Measurements from ENCODE around the gene KIF1A. TPM values are rescaled to one million over a fixed set of nuclear protein-coding genes. Genes with fewer than 3 reads are reported as not detected.

Gene KIF1A
- total RNA-seq, 1 donor, result not detected

DNA sequence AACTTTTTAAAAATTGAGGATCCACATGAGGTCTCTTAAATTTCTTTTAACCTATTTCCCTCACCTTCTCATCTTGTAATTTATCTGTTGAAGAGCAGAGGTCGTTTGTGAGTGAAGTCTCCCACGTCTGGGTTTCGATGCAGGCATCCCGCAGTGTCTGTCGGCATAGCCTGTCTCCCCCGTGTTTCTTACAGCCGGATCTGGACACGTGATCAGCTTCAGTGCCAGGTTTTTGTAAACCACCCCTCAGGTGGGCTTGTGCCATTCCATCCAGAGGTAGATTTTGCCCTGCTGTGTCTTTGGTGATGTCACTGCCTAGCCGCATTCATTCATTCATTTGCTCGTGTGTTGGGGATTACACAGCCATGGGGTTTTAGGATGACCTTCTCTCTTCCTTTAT lies 112.2 kb downstream of the KIF1A start:
- Histone ChIP-seq H3K4me3 (ENCODE audit: insufficient read depth, low read length) (no peak overlapping the region), H3K9me3 (ENCODE audit: low read depth, low read length) (no peaks in the 10 kb centered on the region), H3K27ac (ENCODE audit: low read depth, low read length) (no peak overlapping the region), H4K20me1 (ENCODE audit: insufficient read depth, low read length) (no peaks in the 10 kb centered on the region), H3K4me2 (ENCODE audit: insufficient read depth, low read length) (no peak overlapping the region), H3K36me3 (ENCODE audit: insufficient read depth, low read length) (no peaks in the 10 kb centered on the region), H3K4me1 (ENCODE audit: insufficient read depth, low read length) (no peaks in the 10 kb centered on the region), H3K27me3 (ENCODE audit: insufficient read depth, low read length) (peaks cover 38% of the 10 kb centered on the region), H3K79me2 (ENCODE audit: insufficient read depth, low read length) (no peaks in the 10 kb centered on the region), H2AFZ (ENCODE audit: low read length) (no peak overlapping the region)
- TF ChIP-seq, protein P1, sequence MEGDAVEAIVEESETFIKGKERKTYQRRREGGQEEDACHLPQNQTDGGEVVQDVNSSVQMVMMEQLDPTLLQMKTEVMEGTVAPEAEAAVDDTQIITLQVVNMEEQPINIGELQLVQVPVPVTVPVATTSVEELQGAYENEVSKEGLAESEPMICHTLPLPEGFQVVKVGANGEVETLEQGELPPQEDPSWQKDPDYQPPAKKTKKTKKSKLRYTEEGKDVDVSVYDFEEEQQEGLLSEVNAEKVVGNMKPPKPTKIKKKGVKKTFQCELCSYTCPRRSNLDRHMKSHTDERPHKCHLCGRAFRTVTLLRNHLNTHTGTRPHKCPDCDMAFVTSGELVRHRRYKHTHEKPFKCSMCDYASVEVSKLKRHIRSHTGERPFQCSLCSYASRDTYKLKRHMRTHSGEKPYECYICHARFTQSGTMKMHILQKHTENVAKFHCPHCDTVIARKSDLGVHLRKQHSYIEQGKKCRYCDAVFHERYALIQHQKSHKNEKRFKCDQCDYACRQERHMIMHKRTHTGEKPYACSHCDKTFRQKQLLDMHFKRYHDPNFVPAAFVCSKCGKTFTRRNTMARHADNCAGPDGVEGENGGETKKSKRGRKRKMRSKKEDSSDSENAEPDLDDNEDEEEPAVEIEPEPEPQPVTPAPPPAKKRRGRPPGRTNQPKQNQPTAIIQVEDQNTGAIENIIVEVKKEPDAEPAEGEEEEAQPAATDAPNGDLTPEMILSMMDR (IDR thresholded peaks at IDR 0.05; ENCODE audit: extremely low read depth, low read depth, low read length), result no peak
- no peak for DNase-seq (ENCODE audit: insufficient read length, low spot score, missing footprints)

DNA sequence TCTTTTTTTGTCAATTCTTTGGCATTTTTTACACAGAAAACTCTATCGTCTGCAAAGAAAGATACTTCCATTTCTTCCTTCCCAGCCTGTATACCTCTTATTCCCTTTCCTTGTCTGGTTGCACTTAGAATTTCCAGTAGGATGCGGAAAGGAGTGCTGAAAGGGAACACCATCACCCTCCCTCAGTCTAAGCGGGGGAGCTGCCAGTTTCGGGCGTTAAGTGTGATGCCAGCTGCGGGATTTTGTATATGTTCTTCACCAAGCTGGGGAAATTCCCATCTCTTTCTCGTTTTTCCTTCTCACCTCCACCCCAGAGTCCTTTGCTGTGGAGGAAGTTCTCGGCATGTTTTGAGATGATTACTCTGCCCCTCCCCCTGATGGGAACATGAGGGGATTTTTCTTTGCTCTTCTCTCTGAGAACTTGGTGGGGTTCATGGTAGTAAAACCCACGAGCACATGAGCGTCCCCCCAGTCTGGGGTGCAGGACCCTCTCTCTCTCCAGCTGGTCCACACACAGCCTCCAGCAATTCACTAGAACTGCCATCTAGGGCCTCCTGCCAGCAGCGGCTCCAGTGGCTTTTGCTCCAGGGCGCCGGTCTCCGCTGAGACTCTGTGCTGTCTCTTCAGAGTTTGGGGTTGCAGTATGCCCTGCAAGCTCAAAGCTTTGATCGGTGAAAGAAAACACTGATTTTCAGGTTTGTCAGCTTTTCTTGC lies 112.8 kb downstream of the KIF1A start:
- no peaks in the 10 kb centered on the region for H3K36me3 ChIP-seq (ENCODE audit: insufficient read depth, low read length)
- no peak overlapping the region for H2AFZ ChIP-seq (ENCODE audit: low read length)

DNA sequence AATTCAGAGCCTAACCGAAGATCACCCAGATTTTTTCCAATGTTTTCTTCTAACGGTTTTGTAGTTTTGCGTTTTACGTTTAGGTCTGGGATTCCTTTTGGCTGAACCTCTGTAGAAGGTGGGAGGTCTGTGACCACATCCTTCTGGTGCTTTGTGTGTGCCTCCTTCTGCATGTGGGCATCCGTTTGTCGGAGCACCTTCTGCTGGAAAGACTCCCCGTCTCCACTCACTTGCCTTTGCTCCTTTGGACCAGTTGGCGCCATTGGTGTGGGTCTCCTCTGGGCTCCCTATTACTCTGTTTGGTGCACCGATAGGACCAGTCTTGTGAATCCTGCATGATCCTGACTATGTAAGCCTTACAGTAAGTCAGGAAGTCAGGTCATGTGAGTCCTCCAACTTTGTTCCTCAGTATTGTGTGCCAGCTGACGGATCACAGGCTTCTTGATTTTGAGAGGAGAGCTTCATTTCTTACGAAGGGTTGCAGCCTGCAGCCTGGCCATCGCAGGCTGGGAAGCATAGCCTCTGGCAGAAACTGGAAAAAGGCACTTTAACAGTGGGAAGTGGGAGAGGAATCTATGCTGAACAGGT lies 114.7 kb downstream of the KIF1A start:
- TF ChIP-seq, protein P1 (IDR thresholded peaks at IDR 0.05; ENCODE audit: extremely low read depth, low read depth, low read length), result no peak
- Histone ChIP-seq H3K4me1 (ENCODE audit: insufficient read depth, low read length) (no peaks in the 10 kb centered on the region), H3K4me2 (ENCODE audit: insufficient read depth, low read length) (no peak overlapping the region), H3K36me3 (ENCODE audit: insufficient read depth, low read length) (no peaks in the 10 kb centered on the region), H3K27me3 (ENCODE audit: insufficient read depth, low read length) (peaks cover 38% of the 10 kb centered on the region), H3K79me2 (ENCODE audit: insufficient read depth, low read length) (no peaks in the 10 kb centered on the region), H4K20me1 (ENCODE audit: insufficient read depth, low read length) (no peaks in the 10 kb centered on the region), H3K27ac (ENCODE audit: low read depth, low read length) (no peak overlapping the region), H3K9me3 (ENCODE audit: low read depth, low read length) (no peaks in the 10 kb centered on the region), H2AFZ (ENCODE audit: low read length) (no peak overlapping the region), H3K4me3 (ENCODE audit: insufficient read depth, low read length) (no peak overlapping the region)
- DNase-seq (ENCODE audit: insufficient read length, low spot score, missing footprints), result no peak

More for the DNA sequence above, 112.8 kb downstream of the KIF1A start:
- TF ChIP-seq, protein P1 (IDR thresholded peaks at IDR 0.05; ENCODE audit: extremely low read depth, low read depth, low read length), result no peak
- Histone ChIP-seq H3K79me2 (ENCODE audit: insufficient read depth, low read length) (no peaks in the 10 kb centered on the region), H3K4me3 (ENCODE audit: insufficient read depth, low read length) (no peak overlapping the region), H3K4me2 (ENCODE audit: insufficient read depth, low read length) (no peak overlapping the region), H3K27me3 (ENCODE audit: insufficient read depth, low read length) (peaks cover 38% of the 10 kb centered on the region), H3K4me1 (ENCODE audit: insufficient read depth, low read length) (no peaks in the 10 kb centered on the region), H3K9me3 (ENCODE audit: low read depth, low read length) (no peaks in the 10 kb centered on the region), H4K20me1 (ENCODE audit: insufficient read depth, low read length) (no peaks in the 10 kb centered on the region), H3K27ac (ENCODE audit: low read depth, low read length) (no peak overlapping the region)
- no peak for DNase-seq (ENCODE audit: insufficient read length, low spot score, missing footprints)

DNA sequence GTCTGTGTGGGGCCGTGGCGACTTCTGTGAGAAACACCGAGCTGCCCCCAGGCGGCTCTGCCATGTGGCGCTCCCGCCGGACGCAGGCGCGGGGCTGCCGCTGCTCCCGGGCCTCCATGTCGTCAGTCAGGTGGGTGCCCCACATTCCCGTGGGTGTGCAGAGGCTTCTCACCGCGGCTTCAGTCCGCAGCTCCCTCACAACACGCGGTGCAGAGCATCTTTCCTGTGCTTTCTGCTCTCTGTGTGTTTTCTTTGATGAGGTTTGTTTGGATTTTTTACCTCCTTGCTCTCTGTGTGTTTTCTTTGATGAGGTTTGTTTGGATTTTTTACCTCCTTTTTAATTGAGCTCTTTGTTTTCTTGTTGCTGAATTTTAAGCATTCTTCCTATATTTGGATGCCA lies 115.4 kb downstream of the KIF1A start:
- Histone ChIP-seq H3K79me2 (ENCODE audit: insufficient read depth, low read length) (no peaks in the 10 kb centered on the region), H4K20me1 (ENCODE audit: insufficient read depth, low read length) (no peaks in the 10 kb centered on the region), H3K4me1 (ENCODE audit: insufficient read depth, low read length) (no peaks in the 10 kb centered on the region), H3K27me3 (ENCODE audit: insufficient read depth, low read length) (peaks cover 38% of the 10 kb centered on the region), H3K27ac (ENCODE audit: low read depth, low read length) (no peak overlapping the region), H3K4me2 (ENCODE audit: insufficient read depth, low read length) (no peak overlapping the region), H3K9me3 (ENCODE audit: low read depth, low read length) (no peaks in the 10 kb centered on the region), H2AFZ (ENCODE audit: low read length) (no peak overlapping the region), H3K4me3 (ENCODE audit: insufficient read depth, low read length) (no peak overlapping the region), H3K36me3 (ENCODE audit: insufficient read depth, low read length) (no peaks in the 10 kb centered on the region)
- TF ChIP-seq, protein P1 (IDR thresholded peaks at IDR 0.05; ENCODE audit: extremely low read depth, low read depth, low read length), result no peak
- no peak for DNase-seq (ENCODE audit: insufficient read length, low spot score, missing footprints)

Measured in osteoblast (primary cell).